Chondrocyte (in vitro differentiated cells): ENCODE data around the gene NAP1L5. TPM values are rescaled to one million over a fixed set of nuclear protein-coding genes. Genes with fewer than 3 reads are reported as not detected.

Experiments used
- DNase-seq: peaks from one replicate; pipeline ENCODE4 v3.0.0; 2021; ENCODE audit warnings: mixed read lengths, low spot score
- H3K27ac Mint-ChIP-seq: one replicate; pipeline ENCODE4 v1.8.0; 2021; ENCODE audit warnings: mild to moderate bottlenecking, moderate library complexity, mixed read lengths; ENCODE audit not compliant: unreplicated experiment
- H3K27me3 Mint-ChIP-seq: 2 replicates; pipeline ENCODE4 v1.8.0; 2021; ENCODE audit warnings: low read depth, mixed read lengths
- H3K36me3 Mint-ChIP-seq: 2 replicates; pipeline ENCODE4 v1.8.0; 2021; ENCODE audit warnings: low read depth, mixed read lengths
- H3K4me1 Mint-ChIP-seq: 2 replicates; pipeline ENCODE4 v1.8.0; 2021; ENCODE audit warnings: low read depth, mild to moderate bottlenecking, mixed read lengths
- H3K4me3 Mint-ChIP-seq: one replicate; pipeline ENCODE4 v1.8.0; 2021; ENCODE audit warnings: mild to moderate bottlenecking, moderate library complexity, mixed read lengths; ENCODE audit not compliant: unreplicated experiment
- H3K9me3 Mint-ChIP-seq: 2 replicates; pipeline ENCODE4 v1.8.0; 2021; ENCODE audit warnings: low read depth, mixed read lengths
- total RNA-seq: library from RNA; stranded (reverse); gene quantifications from 3 replicates; pipeline ENCODE4 v1.2.1, GENCODE V29; 2021
- TF ChIP-seq, protein P1 (sequence below): fragments of 200-600 bp; sonication (generic); IDR thresholded peaks from 2 replicates; pipeline ENCODE4 v1.5.0; 2021; ENCODE audit warnings: antibody characterized with exemption, mild to moderate bottlenecking, moderate library complexity

The NAP1L5 gene
- total RNA-seq, 1 donor from 2014 or later = 5.8 TPM

DNA sequence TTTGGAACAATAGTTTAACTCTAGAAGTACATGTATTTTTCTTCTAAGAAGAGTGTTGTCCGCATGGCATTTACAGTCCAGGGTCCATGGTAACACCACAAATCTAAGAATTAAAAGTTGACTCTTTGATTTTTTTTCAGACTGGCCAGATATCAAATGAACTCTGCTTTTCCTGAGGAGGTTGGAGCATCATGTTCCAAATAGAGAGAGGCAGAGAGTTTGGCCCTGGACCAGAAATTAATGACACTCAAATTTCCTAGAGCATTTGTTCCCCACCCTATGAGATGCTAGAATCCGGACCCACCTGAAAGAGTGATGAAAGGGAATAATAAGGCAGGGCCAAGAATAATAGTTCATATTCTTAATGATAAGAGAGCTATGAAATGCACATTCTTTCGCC is 47.0 kb upstream of the NAP1L5 start:
- Mint-ChIP-seq H3K27ac (peak overlapping the region; percentile 82), H3K4me1 (peaks cover 60% of the 10 kb centered on the region), H3K4me3 (no peak overlapping the region), H3K9me3 (no peaks in the 10 kb centered on the region), H3K36me3 (peaks cover 16% of the 10 kb centered on the region), H3K27me3 (no peaks in the 10 kb centered on the region)
- TF ChIP-seq, protein P1, sequence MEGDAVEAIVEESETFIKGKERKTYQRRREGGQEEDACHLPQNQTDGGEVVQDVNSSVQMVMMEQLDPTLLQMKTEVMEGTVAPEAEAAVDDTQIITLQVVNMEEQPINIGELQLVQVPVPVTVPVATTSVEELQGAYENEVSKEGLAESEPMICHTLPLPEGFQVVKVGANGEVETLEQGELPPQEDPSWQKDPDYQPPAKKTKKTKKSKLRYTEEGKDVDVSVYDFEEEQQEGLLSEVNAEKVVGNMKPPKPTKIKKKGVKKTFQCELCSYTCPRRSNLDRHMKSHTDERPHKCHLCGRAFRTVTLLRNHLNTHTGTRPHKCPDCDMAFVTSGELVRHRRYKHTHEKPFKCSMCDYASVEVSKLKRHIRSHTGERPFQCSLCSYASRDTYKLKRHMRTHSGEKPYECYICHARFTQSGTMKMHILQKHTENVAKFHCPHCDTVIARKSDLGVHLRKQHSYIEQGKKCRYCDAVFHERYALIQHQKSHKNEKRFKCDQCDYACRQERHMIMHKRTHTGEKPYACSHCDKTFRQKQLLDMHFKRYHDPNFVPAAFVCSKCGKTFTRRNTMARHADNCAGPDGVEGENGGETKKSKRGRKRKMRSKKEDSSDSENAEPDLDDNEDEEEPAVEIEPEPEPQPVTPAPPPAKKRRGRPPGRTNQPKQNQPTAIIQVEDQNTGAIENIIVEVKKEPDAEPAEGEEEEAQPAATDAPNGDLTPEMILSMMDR = no peak
- DNase-seq = no peak

DNA sequence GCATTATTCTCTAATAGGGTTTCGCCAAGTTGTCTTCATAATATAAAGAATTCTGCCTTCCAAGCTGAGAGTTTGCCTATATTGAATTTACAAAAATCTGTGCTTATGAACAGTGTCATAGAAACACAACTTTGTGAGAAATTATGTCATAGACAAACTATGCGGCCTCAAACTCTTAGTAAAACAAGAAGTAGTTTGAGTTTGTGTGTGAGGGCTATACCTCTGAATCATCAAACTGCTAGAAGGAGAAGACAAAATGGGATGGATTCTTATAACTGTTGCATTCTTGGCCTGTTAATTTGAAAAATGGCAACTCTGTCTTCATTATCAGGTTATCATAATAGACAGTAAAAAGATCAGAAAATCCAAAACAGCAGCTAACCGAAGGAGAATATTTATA is 46.1 kb upstream of the NAP1L5 start:
- Mint-ChIP-seq H3K36me3 (peaks cover 9% of the 10 kb centered on the region), H3K4me3 (no peak overlapping the region), H3K27me3 (no peaks in the 10 kb centered on the region), H3K4me1 (peaks cover 60% of the 10 kb centered on the region), H3K27ac (peak overlapping the region; percentile 82), H3K9me3 (no peaks in the 10 kb centered on the region)
- no peak for DNase-seq
- TF ChIP-seq, protein P1 = no peak

DNA sequence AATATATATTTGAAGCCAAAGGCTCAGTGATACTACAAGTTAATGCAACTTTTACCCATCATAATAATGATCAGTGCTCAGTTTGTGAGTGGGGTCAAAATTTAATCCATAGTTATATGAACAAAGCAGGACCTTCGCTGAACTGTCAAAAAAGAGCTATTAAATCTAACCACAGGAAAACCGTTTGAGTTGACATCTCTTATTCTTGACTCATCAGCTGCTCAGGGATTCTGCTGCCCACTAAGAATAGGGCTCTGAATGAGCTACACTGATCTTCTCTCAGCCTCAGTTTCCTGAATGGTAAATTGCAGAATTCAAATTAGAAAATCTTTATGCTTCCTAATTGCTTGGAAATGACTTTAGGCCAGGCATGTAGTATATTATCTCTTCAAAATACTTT is 44.9 kb upstream of the NAP1L5 start:
- Mint-ChIP-seq H3K4me1 (peaks cover 67% of the 10 kb centered on the region), H3K27me3 (no peaks in the 10 kb centered on the region), H3K27ac (no peak overlapping the region), H3K4me3 (no peak overlapping the region), H3K36me3 (peaks cover 10% of the 10 kb centered on the region), H3K9me3 (no peaks in the 10 kb centered on the region)
- DNase-seq = no peak
- TF ChIP-seq, protein P1 = no peak

DNA sequence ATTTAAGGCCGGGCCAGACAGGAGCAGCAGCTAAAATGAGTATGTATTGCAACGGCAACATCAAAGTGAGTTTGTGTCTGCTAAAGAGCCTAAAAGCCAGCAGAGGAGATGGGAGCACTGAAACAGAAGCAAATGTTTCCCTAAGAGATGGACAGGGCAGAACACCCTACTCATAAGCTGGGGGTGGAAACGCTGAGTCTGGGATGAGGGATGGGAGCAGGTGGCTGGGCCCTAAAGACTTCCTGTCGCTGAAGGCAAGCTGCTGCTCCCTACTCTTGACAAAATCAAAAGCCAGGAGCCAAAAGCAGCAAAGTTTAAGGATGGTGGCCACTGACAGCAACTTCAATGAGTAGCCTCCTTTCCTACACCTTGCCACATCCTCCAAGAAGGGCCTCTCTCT is 40.6 kb upstream of the NAP1L5 start:
- no peaks in the 10 kb centered on the region for H3K27me3 Mint-ChIP-seq
- no peak overlapping the region for H3K27ac Mint-ChIP-seq
- H3K36me3 Mint-ChIP-seq = peaks cover 8% of the 10 kb centered on the region
- DNase-seq = no peak
- H3K9me3 Mint-ChIP-seq = no peaks in the 10 kb centered on the region
- TF ChIP-seq, protein P1 = no peak
- no peak overlapping the region for H3K4me3 Mint-ChIP-seq
- H3K4me1 Mint-ChIP-seq = peaks cover 44% of the 10 kb centered on the region

DNA sequence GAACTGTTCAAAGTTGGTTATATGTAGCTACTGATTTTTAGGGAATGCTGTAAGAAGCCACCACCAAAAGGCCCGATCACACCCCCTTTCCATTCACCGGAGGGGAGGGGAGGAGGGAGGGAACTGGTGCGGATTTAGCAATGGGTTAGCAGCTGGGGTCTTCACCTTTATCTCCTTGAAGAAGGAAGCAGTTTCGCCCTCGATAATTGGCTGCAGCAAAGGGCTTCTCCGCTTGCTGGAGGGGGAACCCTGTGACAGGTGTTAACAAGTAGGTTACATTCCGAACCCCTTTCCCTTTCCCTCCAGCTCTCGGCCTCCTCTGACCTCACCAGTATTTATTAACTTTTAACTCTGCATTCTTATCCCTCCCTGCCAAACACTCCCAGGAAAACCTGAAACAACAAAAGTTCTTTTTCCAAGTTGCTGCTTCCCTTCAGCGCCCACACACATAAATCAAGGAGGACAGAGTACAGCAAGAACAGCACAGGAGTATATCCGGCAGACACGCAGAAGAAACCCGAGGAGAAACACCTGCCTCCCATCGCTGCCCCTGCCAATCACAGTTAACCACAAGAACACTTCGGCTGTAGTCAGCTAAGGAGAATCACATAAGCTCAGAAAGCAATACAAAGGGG is 39.8 kb upstream of the NAP1L5 start:
- TF ChIP-seq, protein P1 = no peak
- DNase-seq = no peak
- no peak overlapping the region for H3K27ac Mint-ChIP-seq
- no peak overlapping the region for H3K4me3 Mint-ChIP-seq
- peaks cover 8% of the 10 kb centered on the region for H3K36me3 Mint-ChIP-seq
- H3K27me3 Mint-ChIP-seq = no peaks in the 10 kb centered on the region
- H3K4me1 Mint-ChIP-seq = peaks cover 39% of the 10 kb centered on the region
- no peaks in the 10 kb centered on the region for H3K9me3 Mint-ChIP-seq
